ENCODE results near the gene GYS2.

The GYS2 gene

GRCh38 chr12:21559855-21560569, 44.6 kb downstream of the GYS2 start:
- H3K36me3 ChIP-seq (ENCODE audit: control insufficient read depth, insufficient read depth, low read length): no peaks in the 10 kb centered on the region
- TF ChIP-seq CTCF (IDR thresholded peaks at IDR 0.05; ENCODE audit: insufficient read depth, low read length, poor library complexity, severe bottlenecking): no peak
- H3K4me3 ChIP-seq (replicated peaks; ENCODE audit: low read depth, low read length): no peak overlapping the region
- DNase-seq (ENCODE audit: extremely low read depth, insufficient read length): no peak
- H3K27me3 ChIP-seq (replicated peaks; ENCODE audit: control insufficient read depth, insufficient read depth, low read length): no peaks in the 10 kb centered on the region

- no peak for TF ChIP-seq CTCF (IDR thresholded peaks at IDR 0.05; ENCODE audit: insufficient read depth, low read length, poor library complexity, severe bottlenecking)
- Histone ChIP-seq H3K4me3 (replicated peaks; ENCODE audit: low read depth, low read length) (no peak overlapping the region), H3K36me3 (ENCODE audit: control insufficient read depth, insufficient read depth, low read length) (no peaks in the 10 kb centered on the region), H3K27me3 (replicated peaks; ENCODE audit: control insufficient read depth, insufficient read depth, low read length) (no peaks in the 10 kb centered on the region)
- DNase-seq (ENCODE audit: extremely low read depth, insufficient read length): no peak
Observed at GRCh38 chr12:21558100-21558679, 46.5 kb downstream of the GYS2 start.

GRCh38 chr12:21553329-21553675, 51.3 kb downstream of the GYS2 start:
- Histone ChIP-seq H3K27me3 (replicated peaks; ENCODE audit: control insufficient read depth, insufficient read depth, low read length) (no peaks in the 10 kb centered on the region), H3K36me3 (ENCODE audit: control insufficient read depth, insufficient read depth, low read length) (no peaks in the 10 kb centered on the region), H3K4me3 (replicated peaks; ENCODE audit: low read depth, low read length) (no peak overlapping the region)
- no peak for TF ChIP-seq CTCF (IDR thresholded peaks at IDR 0.05; ENCODE audit: insufficient read depth, low read length, poor library complexity, severe bottlenecking)
- DNase-seq (ENCODE audit: extremely low read depth, insufficient read length): no peak

- Histone ChIP-seq H3K36me3 (ENCODE audit: control insufficient read depth, insufficient read depth, low read length) (no peaks in the 10 kb centered on the region), H3K27me3 (replicated peaks; ENCODE audit: control insufficient read depth, insufficient read depth, low read length) (no peaks in the 10 kb centered on the region), H3K4me3 (replicated peaks; ENCODE audit: low read depth, low read length) (no peak overlapping the region)
- TF ChIP-seq CTCF (IDR thresholded peaks at IDR 0.05; ENCODE audit: insufficient read depth, low read length, poor library complexity, severe bottlenecking): no peak
- no peak for DNase-seq (ENCODE audit: extremely low read depth, insufficient read length)
Observed at GRCh38 chr12:21552635-21553328, 51.9 kb downstream of the GYS2 start.

GRCh38 chr12:21551841-21552465, 52.7 kb downstream of the GYS2 start:
- TF ChIP-seq CTCF (IDR thresholded peaks at IDR 0.05; ENCODE audit: insufficient read depth, low read length, poor library complexity, severe bottlenecking): no peak
- H3K27me3 ChIP-seq (replicated peaks; ENCODE audit: control insufficient read depth, insufficient read depth, low read length): no peaks in the 10 kb centered on the region
- DNase-seq (ENCODE audit: extremely low read depth, insufficient read length): no peak
- no peaks in the 10 kb centered on the region for H3K36me3 ChIP-seq (ENCODE audit: control insufficient read depth, insufficient read depth, low read length)
- H3K4me3 ChIP-seq (replicated peaks; ENCODE audit: low read depth, low read length): no peak overlapping the region
